Activated T-helper 2 cell treated with anti-CD3 and anti-CD28 coated beads, Interferon-gamma antibody, Interleukin-2, Interleukin-4, amounts not matched to agents 10 μg/mL and 5 μg/mL and 100 μg/mL, durations not matched to agents 14 hours and 24 hours and 36 hours (primary cell): ENCODE measurements around the gene VAV1. TPM values are rescaled to one million over a fixed set of nuclear protein-coding genes. Genes with fewer than 3 reads are reported as not detected.

Source experiments
- DNase-seq: peaks from one replicate; pipeline ENCODE4 v3.0.0; 2021; ENCODE audit warnings: low spot score
- H3K27ac Mint-ChIP-seq: one replicate; pipeline ENCODE4 v1.8.0; 2021; ENCODE audit warnings: mixed read lengths
- H3K27me3 Mint-ChIP-seq: one replicate; pipeline ENCODE4 v1.8.0; 2021; ENCODE audit warnings: low read depth, mixed read lengths
- H3K36me3 Mint-ChIP-seq: one replicate; pipeline ENCODE4 v1.8.0; 2021; ENCODE audit warnings: low read depth, mixed read lengths
- H3K4me1 Mint-ChIP-seq: one replicate; pipeline ENCODE4 v1.8.0; 2021; ENCODE audit warnings: low read depth, mixed read lengths
- H3K4me3 Mint-ChIP-seq: one replicate; pipeline ENCODE4 v1.8.0; 2021; ENCODE audit warnings: low read depth, mild to moderate bottlenecking, moderate library complexity, mixed read lengths
- H3K9me3 Mint-ChIP-seq: one replicate; pipeline ENCODE4 v1.8.0; 2021; ENCODE audit warnings: mixed read lengths
- intact Hi-C: fragments of 100-400 bp; cut with micrococcal nuclease; formaldehyde crosslinking; loops from one replicate; pipeline ENCODE4 v1.15.1; 2023
- total RNA-seq: library from RNA; stranded (reverse); gene quantifications from 2 replicates; pipeline ENCODE4 v1.2.3, GENCODE V29; 2022

Gene VAV1
- total RNA-seq, 1 donor from 2014 or later, result 69.7 TPM

- H3K27ac Mint-ChIP-seq, result no peak overlapping the region
- H3K36me3 Mint-ChIP-seq, result peaks cover 38% of the 10 kb centered on the region
- H3K4me1 Mint-ChIP-seq, result peaks cover 27% of the 10 kb centered on the region
Measured at GRCh38 chr19:6808494-6808893, 36.0 kb downstream of the VAV1 start.

DNA sequence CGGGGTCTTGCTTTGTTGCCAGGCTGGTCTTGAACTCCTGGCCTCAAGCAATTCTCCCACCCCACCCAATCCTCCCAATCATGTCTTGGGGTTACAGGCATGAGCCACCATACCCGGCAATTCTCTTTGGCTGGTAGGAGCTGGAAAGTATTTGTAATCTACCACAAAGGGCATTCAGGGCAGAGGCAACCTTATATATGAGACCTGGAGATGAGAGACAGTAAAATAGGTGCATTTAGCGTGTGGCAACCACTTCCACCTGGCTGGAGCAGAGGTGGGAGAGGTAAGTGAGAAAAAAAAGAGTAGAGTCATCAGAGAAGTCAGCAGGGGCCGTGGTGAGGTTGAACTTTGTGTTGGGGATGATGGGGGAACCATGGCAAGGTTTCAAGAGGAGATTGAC, 36.8 kb downstream of the VAV1 start:
- peaks cover 5% of the 10 kb centered on the region for H3K9me3 Mint-ChIP-seq
- no peak overlapping the region for H3K27ac Mint-ChIP-seq
- H3K4me3 Mint-ChIP-seq, result no peak overlapping the region
- H3K27me3 Mint-ChIP-seq, result no peaks in the 10 kb centered on the region
- intact Hi-C loops, result no loop called here
- no peak for DNase-seq
- H3K36me3 Mint-ChIP-seq, result peaks cover 38% of the 10 kb centered on the region
- H3K4me1 Mint-ChIP-seq, result peaks cover 31% of the 10 kb centered on the region

More at GRCh38 chr19:6808494-6808893, 36.0 kb downstream of the VAV1 start:
- Mint-ChIP-seq H3K27me3 (no peaks in the 10 kb centered on the region), H3K4me3 (no peak overlapping the region), H3K9me3 (peaks cover 5% of the 10 kb centered on the region)
- intact Hi-C loops, result no loop called here
- no peak for DNase-seq

GRCh38 chr19:6811378-6811777, 38.9 kb downstream of the VAV1 start:
- H3K4me1 Mint-ChIP-seq, result peaks cover 37% of the 10 kb centered on the region
- no peak overlapping the region for H3K4me3 Mint-ChIP-seq
- intact Hi-C loops, result loop anchor here (5.0 kb wide), 1 partner anchor 134 kb away; no protein-coding TSS in a partner anchor
- no peaks in the 10 kb centered on the region for H3K27me3 Mint-ChIP-seq
- peaks cover 5% of the 10 kb centered on the region for H3K9me3 Mint-ChIP-seq
- H3K27ac Mint-ChIP-seq, result no peak overlapping the region
- no peak for DNase-seq
- peaks cover 46% of the 10 kb centered on the region for H3K36me3 Mint-ChIP-seq

DNA sequence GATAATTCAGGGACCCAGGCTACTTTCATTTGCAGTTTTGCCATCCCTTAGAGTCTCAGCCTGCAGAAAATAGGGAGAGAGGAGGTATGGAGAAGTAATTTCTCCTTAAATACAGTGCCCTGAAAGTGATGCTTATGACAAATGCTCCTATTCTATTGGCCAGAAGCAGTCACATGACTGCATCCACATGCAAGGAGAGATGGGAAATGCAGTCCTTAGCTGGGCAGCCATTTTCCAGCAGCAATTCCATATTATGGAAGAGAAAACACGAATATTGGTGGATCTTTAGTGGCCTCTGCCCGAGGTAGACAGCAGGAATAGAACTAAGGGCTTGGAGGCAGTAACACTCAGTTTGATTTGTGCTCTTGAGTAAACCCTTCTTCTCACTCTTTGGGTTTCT, 39.4 kb downstream of the VAV1 start:
- Mint-ChIP-seq H3K27ac (no peak overlapping the region), H3K4me3 (no peak overlapping the region), H3K27me3 (no peaks in the 10 kb centered on the region), H3K4me1 (peaks cover 37% of the 10 kb centered on the region), H3K36me3 (peaks cover 43% of the 10 kb centered on the region), H3K9me3 (peaks cover 5% of the 10 kb centered on the region)
- intact Hi-C loops, result loop anchor here (5.0 kb wide), 1 partner anchor 135 kb away; no protein-coding TSS in a partner anchor
- no peak for DNase-seq

- H3K27me3 Mint-ChIP-seq, result no peaks in the 10 kb centered on the region
- no peak for DNase-seq
- intact Hi-C loops, result loop anchor here (5.0 kb wide), 1 partner anchor 135 kb away; no protein-coding TSS in a partner anchor
- peaks cover 44% of the 10 kb centered on the region for H3K36me3 Mint-ChIP-seq
- no peak overlapping the region for H3K27ac Mint-ChIP-seq
- no peak overlapping the region for H3K4me3 Mint-ChIP-seq
- peaks cover 40% of the 10 kb centered on the region for H3K4me1 Mint-ChIP-seq
- peaks cover 5% of the 10 kb centered on the region for H3K9me3 Mint-ChIP-seq
Measured at GRCh38 chr19:6812612-6813011, 40.1 kb downstream of the VAV1 start.

DNA sequence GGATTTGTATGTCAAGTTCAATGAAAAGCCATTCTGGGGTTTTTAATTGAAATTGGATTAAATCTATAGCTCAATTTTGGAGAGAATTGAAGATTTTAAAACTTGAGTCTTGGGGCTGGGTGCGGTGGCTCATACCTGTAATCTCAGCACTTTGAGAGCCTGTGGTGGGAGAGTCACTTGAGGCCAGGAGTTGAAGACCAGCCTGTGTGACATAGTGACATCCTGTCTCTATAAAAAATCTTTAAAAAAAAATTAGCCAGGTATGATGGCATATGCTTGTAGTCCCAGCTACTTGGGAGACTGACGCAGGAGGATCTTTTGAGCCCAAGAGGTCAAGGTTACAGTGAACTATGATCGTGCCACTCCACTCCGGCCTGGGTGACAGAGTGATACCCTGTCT, 41.2 kb downstream of the VAV1 start:
- Mint-ChIP-seq H3K27ac (no peak overlapping the region), H3K9me3 (peaks cover 6% of the 10 kb centered on the region), H3K27me3 (no peaks in the 10 kb centered on the region), H3K36me3 (peaks cover 47% of the 10 kb centered on the region), H3K4me3 (no peak overlapping the region), H3K4me1 (peaks cover 43% of the 10 kb centered on the region)
- intact Hi-C loops, result loop anchor here (1.0 to 5.0 kb wide), 3 partner anchors 11 to 136 kb away; partner anchors contain the start of gene VAV1
- no peak for DNase-seq

DNA sequence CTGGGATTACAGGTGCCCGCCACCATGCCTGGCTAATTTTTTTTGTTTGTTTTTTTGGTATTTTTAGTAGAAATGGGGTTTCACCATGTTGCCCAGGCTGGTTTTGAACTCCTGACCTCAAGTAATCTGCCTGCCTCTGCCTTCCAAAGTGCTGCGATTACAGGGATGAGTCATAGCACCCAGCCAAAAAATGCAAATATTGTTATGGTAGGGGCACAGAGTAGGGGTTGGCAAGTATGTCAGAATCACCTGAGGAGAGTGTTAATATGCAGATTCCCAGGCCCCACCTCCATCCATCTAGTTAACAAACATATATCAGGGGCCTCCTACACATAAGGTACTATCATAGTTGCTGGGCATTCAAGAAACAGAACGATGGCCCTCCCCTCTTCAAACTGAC, 44.7 kb downstream of the VAV1 start:
- Mint-ChIP-seq H3K4me3 (no peak overlapping the region), H3K9me3 (peaks cover 21% of the 10 kb centered on the region), H3K36me3 (peaks cover 57% of the 10 kb centered on the region), H3K27me3 (no peaks in the 10 kb centered on the region), H3K27ac (peak overlapping the region; percentile 21), H3K4me1 (peaks cover 30% of the 10 kb centered on the region)
- no peak for DNase-seq
- intact Hi-C loops, result no loop called here

DNA sequence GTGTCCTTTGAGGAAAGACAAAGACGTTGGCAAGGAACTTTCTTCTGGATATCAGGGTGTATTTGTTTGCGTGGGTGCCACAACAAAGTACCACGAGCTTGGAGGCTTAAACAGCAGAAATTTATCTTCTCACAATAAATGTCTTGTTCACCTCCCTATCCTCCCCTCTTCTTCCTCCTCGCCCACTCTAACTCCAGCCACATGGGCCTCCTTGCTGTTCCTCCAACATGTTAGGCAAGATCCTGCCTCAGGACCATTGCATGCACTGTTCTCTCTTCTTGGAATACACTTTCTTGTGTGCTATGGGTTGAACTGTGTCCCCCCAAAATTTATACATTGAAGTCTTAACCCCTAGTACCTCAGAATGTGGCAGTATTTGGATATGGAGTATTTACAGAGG, 45.7 kb downstream of the VAV1 start:
- Mint-ChIP-seq H3K36me3 (peaks cover 53% of the 10 kb centered on the region), H3K27ac (no peak overlapping the region), H3K4me1 (peaks cover 25% of the 10 kb centered on the region), H3K9me3 (peaks cover 21% of the 10 kb centered on the region), H3K4me3 (no peak overlapping the region), H3K27me3 (no peaks in the 10 kb centered on the region)
- no peak for DNase-seq
- intact Hi-C loops, result no loop called here

- no peak overlapping the region for H3K27ac Mint-ChIP-seq
- peaks cover 63% of the 10 kb centered on the region for H3K36me3 Mint-ChIP-seq
- intact Hi-C loops, result no loop called here
- no peaks in the 10 kb centered on the region for H3K27me3 Mint-ChIP-seq
- H3K4me1 Mint-ChIP-seq, result peaks cover 14% of the 10 kb centered on the region
- H3K4me3 Mint-ChIP-seq, result no peak overlapping the region
- DNase-seq, result no peak
- H3K9me3 Mint-ChIP-seq, result peaks cover 24% of the 10 kb centered on the region
Measured at GRCh38 chr19:6819323-6819722, 46.8 kb downstream of the VAV1 start.

DNA sequence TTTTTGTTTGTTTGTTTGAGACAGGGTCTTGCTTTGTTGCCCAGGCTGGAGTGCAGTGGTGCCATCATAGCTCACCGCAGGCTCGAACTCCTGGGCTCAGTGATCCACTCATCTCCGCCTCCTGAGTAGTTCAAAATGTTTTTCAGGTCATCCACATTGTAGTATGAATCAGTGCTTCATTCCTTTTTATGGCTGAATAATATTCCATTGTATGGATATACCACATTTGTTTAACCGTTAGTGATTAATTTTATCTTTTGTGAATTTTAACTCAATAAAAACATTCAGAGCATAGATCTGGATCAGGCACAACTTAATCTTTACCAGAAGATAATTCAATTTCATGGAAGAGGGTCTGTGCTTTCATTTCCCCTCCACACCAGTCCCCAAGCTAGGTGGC, 47.7 kb downstream of the VAV1 start:
- H3K27me3 Mint-ChIP-seq, result no peaks in the 10 kb centered on the region
- no peak overlapping the region for H3K27ac Mint-ChIP-seq
- H3K36me3 Mint-ChIP-seq, result peaks cover 72% of the 10 kb centered on the region
- DNase-seq, result no peak
- H3K4me3 Mint-ChIP-seq, result no peak overlapping the region
- intact Hi-C loops, result no loop called here
- peaks cover 24% of the 10 kb centered on the region for H3K9me3 Mint-ChIP-seq
- peaks cover 10% of the 10 kb centered on the region for H3K4me1 Mint-ChIP-seq

GRCh38 chr19:6821639-6822310, 49.3 kb downstream of the VAV1 start:
- no peaks in the 10 kb centered on the region for H3K27me3 Mint-ChIP-seq
- peaks cover 6% of the 10 kb centered on the region for H3K4me1 Mint-ChIP-seq
- no peak overlapping the region for H3K27ac Mint-ChIP-seq
- peaks cover 73% of the 10 kb centered on the region for H3K36me3 Mint-ChIP-seq
- intact Hi-C loops, result no loop called here
- DNase-seq, result no peak
- no peak overlapping the region for H3K4me3 Mint-ChIP-seq
- H3K9me3 Mint-ChIP-seq, result peaks cover 24% of the 10 kb centered on the region

- DNase-seq, result no peak
- Mint-ChIP-seq H3K4me3 (no peak overlapping the region), H3K36me3 (peaks cover 76% of the 10 kb centered on the region), H3K9me3 (peaks cover 24% of the 10 kb centered on the region), H3K27ac (no peak overlapping the region), H3K4me1 (peaks cover 5% of the 10 kb centered on the region), H3K27me3 (no peaks in the 10 kb centered on the region)
- intact Hi-C loops, result no loop called here
Measured at GRCh38 chr19:6822311-6822670, 49.8 kb downstream of the VAV1 start.

DNA sequence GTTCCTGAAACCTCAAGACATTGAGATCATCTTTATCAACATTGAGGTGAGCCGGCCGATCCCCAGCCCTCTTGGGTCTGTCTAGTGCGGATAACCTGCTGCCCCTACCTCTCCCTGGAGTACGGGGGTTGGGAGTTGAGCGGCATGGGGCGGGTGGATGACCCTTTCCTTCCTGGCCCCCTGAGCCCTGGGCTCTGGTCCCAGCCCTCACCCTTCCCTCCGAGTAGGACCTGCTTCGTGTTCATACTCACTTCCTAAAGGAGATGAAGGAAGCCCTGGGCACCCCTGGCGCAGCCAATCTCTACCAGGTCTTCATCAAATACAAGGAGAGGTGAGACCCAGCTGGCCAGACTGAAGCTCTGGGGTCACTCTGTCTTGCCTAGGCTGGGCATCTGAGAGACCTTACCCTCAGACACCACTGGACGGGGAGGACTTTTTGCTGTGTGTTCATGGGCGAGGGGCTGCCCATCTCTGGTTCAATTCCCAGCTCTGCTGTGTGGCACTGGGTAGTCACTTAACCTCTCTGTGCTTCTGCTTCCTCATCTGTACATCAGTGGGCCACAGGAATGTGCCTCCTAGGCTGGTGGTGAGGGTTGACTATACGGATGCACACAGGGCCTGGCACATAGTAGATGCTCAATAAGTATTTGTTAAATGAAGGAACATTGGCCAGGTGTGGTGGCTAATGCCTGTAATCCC, 52.7 kb downstream of the VAV1 start:
- Mint-ChIP-seq H3K4me3 (no peak overlapping the region), H3K9me3 (peaks cover 7% of the 10 kb centered on the region), H3K36me3 (peaks cover 75% of the 10 kb centered on the region), H3K4me1 (no peaks in the 10 kb centered on the region), H3K27me3 (no peaks in the 10 kb centered on the region), H3K27ac (no peak overlapping the region)
- no peak for DNase-seq
- intact Hi-C loops, result no loop called here
